GM12864 (cell line): ENCODE measurements around the gene GNB1.

Source experiments
- DNase-seq: peaks from one replicate; pipeline ENCODE4 v3.0.0-alpha.2; 2011; ENCODE audit warnings: low read depth
- H3K4me3 ChIP-seq: 2 replicates; pipeline ENCODE4 v1.5.1; 2011; ENCODE audit warnings: mild to moderate bottlenecking, low read depth, low read length, control low read depth
- CTCF ChIP-seq: IDR thresholded peaks from 2 replicates; pipeline ENCODE4 v1.5.1; 2011; ENCODE audit warnings: low read depth, mild to moderate bottlenecking, moderate library complexity, low read length, control low read depth, inconsistent platforms; ENCODE audit errors: missing control alignments

The GNB1 gene

GRCh38 chr1:1847890-1848289 is 43.0 kb downstream of the GNB1 start:
- no peak overlapping the region for H3K4me3 ChIP-seq
- DNase-seq: no peak
- TF ChIP-seq CTCF: no peak

- H3K4me3 ChIP-seq: no peak overlapping the region
- no peak for TF ChIP-seq CTCF
- no peak for DNase-seq
Observed at GRCh38 chr1:1847061-1847850, 43.6 kb downstream of the GNB1 start.

- DNase-seq: no peak
- H3K4me3 ChIP-seq: no peak overlapping the region
- no peak for TF ChIP-seq CTCF
Observed at GRCh38 chr1:1846386-1846918, 44.4 kb downstream of the GNB1 start.

- TF ChIP-seq CTCF: no peak
- DNase-seq: no peak
- no peak overlapping the region; the same call in 1 of the 2 replicates for H3K4me3 ChIP-seq
Observed at GRCh38 chr1:1842360-1843146, 48.3 kb downstream of the GNB1 start.

GRCh38 chr1:1841575-1841995 is 49.3 kb downstream of the GNB1 start:
- DNase-seq: no peak
- peak overlapping the region; percentile 7; the same call in 1 of the 2 replicates for H3K4me3 ChIP-seq
- peak; percentile 11 for TF ChIP-seq CTCF

GRCh38 chr1:1839311-1839965 is 51.4 kb downstream of the GNB1 start:
- no peak for DNase-seq
- H3K4me3 ChIP-seq: no peak overlapping the region
- TF ChIP-seq CTCF: no peak
